Kidney epithelial cell (primary cell): ENCODE data around the gene PDIA5. TPM values are rescaled to one million over a fixed set of nuclear protein-coding genes. Genes with fewer than 3 reads are reported as not detected.

ENCODE experiments used
- DNase-seq: peaks from one replicate; pipeline ENCODE4 v3.0.0-alpha.2; 2010; ENCODE audit warnings: low read depth
- H3K27me3 ChIP-seq: 2 replicates; pipeline ENCODE4 v1.6.0; 2011; ENCODE audit warnings: low read length; ENCODE audit not compliant: control insufficient read depth, insufficient read depth
- H3K36me3 ChIP-seq: 2 replicates; pipeline ENCODE4 v1.5.1; 2011; ENCODE audit warnings: low read length; ENCODE audit not compliant: control insufficient read depth, insufficient read depth
- H3K4me3 ChIP-seq: 2 replicates; pipeline ENCODE4 v1.5.1; 2011; ENCODE audit warnings: low read depth, mild to moderate bottlenecking, control low read depth, low read length
- total RNA-seq: library from RNA; depleted of rRNA; stranded (reverse); fragments of >200 nt; gene quantifications from 2 replicates; pipeline ENCODE4 v1.2.3, GENCODE V29; 2015
- TF ChIP-seq, protein P1 (sequence below): IDR thresholded peaks from 2 replicates; pipeline ENCODE4 v1.5.1; 2011; ENCODE audit warnings: mild to moderate bottlenecking, moderate library complexity, low read length, control low read depth, inconsistent platforms; ENCODE audit not compliant: insufficient read depth, poor library complexity, severe bottlenecking

Gene PDIA5
- total RNA-seq, 1 donor from 2014 or later: 18.8 TPM

GRCh38 chr3:123137001-123137400, 70.2 kb downstream of the PDIA5 start:
- peaks cover 2% of the 10 kb centered on the region for H3K36me3 ChIP-seq
- DNase-seq: no peak
- TF ChIP-seq, protein P1, sequence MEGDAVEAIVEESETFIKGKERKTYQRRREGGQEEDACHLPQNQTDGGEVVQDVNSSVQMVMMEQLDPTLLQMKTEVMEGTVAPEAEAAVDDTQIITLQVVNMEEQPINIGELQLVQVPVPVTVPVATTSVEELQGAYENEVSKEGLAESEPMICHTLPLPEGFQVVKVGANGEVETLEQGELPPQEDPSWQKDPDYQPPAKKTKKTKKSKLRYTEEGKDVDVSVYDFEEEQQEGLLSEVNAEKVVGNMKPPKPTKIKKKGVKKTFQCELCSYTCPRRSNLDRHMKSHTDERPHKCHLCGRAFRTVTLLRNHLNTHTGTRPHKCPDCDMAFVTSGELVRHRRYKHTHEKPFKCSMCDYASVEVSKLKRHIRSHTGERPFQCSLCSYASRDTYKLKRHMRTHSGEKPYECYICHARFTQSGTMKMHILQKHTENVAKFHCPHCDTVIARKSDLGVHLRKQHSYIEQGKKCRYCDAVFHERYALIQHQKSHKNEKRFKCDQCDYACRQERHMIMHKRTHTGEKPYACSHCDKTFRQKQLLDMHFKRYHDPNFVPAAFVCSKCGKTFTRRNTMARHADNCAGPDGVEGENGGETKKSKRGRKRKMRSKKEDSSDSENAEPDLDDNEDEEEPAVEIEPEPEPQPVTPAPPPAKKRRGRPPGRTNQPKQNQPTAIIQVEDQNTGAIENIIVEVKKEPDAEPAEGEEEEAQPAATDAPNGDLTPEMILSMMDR: no peak
- H3K27me3 ChIP-seq: no peaks in the 10 kb centered on the region
- H3K4me3 ChIP-seq: no peak overlapping the region

- peaks cover 2% of the 10 kb centered on the region for H3K36me3 ChIP-seq
- TF ChIP-seq, protein P1: no peak
- no peak for DNase-seq
Observed at GRCh38 chr3:123138839-123139444, 72.1 kb downstream of the PDIA5 start.

DNA sequence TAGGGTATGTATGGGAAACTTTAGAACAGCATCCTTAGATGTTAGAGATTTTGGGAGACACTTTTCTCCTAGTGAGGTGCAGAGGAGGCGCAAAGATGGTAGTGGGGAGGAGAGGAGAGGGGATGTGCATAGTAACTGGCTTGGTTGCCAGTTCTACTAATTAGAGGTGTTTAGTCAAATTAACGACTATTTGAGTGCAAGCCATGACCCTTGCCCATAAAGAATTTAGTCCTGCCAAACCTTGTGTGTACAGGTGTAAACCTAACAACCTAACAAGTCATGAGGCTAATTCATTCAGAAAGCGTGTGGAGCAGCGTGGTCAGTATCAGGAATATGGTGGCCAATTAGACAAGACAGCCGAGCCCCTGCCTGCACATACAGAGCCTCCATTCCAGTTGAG, 72.7 kb downstream of the PDIA5 start:
- Histone ChIP-seq H3K4me3 (no peak overlapping the region), H3K36me3 (no peaks in the 10 kb centered on the region), H3K27me3 (no peaks in the 10 kb centered on the region)
- DNase-seq: no peak
- TF ChIP-seq, protein P1: no peak

More at GRCh38 chr3:123138839-123139444, 72.1 kb downstream of the PDIA5 start:
- Histone ChIP-seq H3K4me3 (no peak overlapping the region), H3K27me3 (no peaks in the 10 kb centered on the region)

DNA sequence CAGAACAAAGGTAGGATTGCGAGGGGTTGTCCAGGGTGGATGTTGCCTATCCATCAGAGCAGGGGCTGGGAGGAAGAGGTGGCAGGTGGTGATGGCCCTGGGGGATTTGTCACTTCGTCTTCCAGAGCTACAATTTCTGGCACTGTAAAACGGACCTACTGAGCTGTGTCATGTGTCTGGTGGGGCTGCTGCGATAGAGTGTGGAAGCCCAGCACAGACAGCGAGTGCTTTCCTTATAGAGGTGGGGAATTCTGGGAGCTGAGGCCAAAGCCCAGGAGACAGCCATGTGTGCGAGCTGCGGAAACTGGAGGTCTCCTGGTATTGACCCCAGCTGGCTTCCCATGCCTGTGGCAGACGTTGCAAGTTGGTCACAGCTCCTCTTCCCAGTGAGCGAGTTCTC, 73.7 kb downstream of the PDIA5 start:
- H3K36me3 ChIP-seq: no peaks in the 10 kb centered on the region

GRCh38 chr3:123141276-123141675, 74.5 kb downstream of the PDIA5 start:
- no peak overlapping the region for H3K4me3 ChIP-seq
- no peaks in the 10 kb centered on the region for H3K36me3 ChIP-seq
- TF ChIP-seq, protein P1: no peak
- H3K27me3 ChIP-seq: no peaks in the 10 kb centered on the region
- no peak for DNase-seq

More for the DNA sequence above, 73.7 kb downstream of the PDIA5 start:
- Histone ChIP-seq H3K27me3 (no peaks in the 10 kb centered on the region), H3K4me3 (no peak overlapping the region)
- no peak for DNase-seq
- TF ChIP-seq, protein P1: no peak
